SU-DHL-6 (cell line): Measurements from ENCODE around the gene MAGEA2B.
"Not testable (repeated sequence)": the region's sequence is repeated elsewhere in the genome, so short reads cannot be mapped to it uniquely, and the experiment has no call there.

Experiments
- EZH2phosphoT487 ChIP-seq: fragments of 200-600 bp; sonication (generic), shearing (Covaris generic); conservative IDR thresholded peaks from 2 replicates; pipeline ENCODE4 v1.6.1; 2018; ENCODE audit warnings: mild to moderate bottlenecking, antibody characterized with exemption, low read length, moderate library complexity, mixed read lengths
- TF ChIP-seq, protein P1 (sequence below): fragments of 200-600 bp; sonication (generic); IDR thresholded peaks from one replicate; pipeline ENCODE4 v1.5.1; 2017; ENCODE audit warnings: antibody characterized with exemption, mild to moderate bottlenecking, low read length, moderate library complexity; ENCODE audit not compliant: insufficient read depth, poor library complexity, severe bottlenecking

DNA sequence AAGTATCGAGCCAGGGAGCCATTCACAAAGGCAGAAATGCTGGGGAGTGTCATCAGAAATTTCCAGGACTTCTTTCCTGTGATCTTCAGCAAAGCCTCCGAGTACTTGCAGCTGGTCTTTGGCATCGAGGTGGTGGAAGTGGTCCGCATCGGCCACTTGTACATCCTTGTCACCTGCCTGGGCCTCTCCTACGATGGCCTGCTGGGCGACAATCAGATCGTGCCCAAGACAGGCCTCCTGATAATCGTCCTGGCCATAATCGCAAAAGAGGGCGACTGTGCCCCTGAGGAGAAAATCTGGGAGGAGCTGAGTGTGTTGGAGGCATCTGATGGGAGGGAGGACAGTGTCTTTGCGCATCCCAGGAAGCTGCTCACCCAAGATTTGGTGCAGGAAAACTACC lies 22.1 kb downstream of the MAGEA2B start:
- TF ChIP-seq, protein P1, sequence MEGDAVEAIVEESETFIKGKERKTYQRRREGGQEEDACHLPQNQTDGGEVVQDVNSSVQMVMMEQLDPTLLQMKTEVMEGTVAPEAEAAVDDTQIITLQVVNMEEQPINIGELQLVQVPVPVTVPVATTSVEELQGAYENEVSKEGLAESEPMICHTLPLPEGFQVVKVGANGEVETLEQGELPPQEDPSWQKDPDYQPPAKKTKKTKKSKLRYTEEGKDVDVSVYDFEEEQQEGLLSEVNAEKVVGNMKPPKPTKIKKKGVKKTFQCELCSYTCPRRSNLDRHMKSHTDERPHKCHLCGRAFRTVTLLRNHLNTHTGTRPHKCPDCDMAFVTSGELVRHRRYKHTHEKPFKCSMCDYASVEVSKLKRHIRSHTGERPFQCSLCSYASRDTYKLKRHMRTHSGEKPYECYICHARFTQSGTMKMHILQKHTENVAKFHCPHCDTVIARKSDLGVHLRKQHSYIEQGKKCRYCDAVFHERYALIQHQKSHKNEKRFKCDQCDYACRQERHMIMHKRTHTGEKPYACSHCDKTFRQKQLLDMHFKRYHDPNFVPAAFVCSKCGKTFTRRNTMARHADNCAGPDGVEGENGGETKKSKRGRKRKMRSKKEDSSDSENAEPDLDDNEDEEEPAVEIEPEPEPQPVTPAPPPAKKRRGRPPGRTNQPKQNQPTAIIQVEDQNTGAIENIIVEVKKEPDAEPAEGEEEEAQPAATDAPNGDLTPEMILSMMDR, result not testable (repeated sequence)
- TF ChIP-seq EZH2phosphoT487, result not testable (repeated sequence)
